ENCODE data around the gene FAM13A. TPM values are rescaled to one million over a fixed set of nuclear protein-coding genes. Genes with fewer than 3 reads are reported as not detected.

FAM13A gene
- total and polyA plus RNA-seq, 2 donors (not counting 3 experiments of a cell fraction or from before 2014, with no cell fraction given), result 3.3 to 10.5 TPM

DNA sequence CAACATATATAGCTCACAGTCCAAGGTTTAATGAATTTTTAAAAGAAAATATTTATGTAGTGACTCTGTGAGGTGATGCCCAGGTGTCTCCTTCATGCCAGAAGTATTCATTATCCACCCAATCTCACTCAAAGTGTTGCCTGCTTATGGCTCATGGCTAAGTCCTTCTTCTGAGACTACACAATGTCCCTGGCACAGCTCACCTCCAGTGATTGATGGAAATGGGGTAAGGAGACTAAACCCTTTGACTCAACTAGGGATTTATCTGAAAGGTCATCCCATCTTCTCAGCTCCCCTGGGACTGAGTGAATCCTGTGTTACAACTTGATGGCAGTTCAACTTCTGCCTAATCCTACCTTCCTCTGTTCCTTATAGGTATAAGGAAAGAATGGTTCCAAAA lies 74.2 kb downstream of the FAM13A start:
- FAIRE-seq (no peak), DNase-seq (ENCODE audit: low read depth, low spot score) (no peak)
- POLR2A ChIA-PET, result no interaction called here
- Histone ChIP-seq H3K4me3 (replicated peaks in 1 of 3; ENCODE audit: insufficient read depth in 1 of 3, low read depth in 1 of 3, low read length in 3 of 3) (no peak overlapping the region), H3K9me1 (replicated peaks; ENCODE audit: control insufficient read depth, extremely low read depth, insufficient read depth, low read length) (no peaks in the 10 kb centered on the region), H3K4me1 (ENCODE audit: control insufficient read depth, extremely low read depth, insufficient read depth, low read length) (no peaks in the 10 kb centered on the region), H3K9ac (replicated peaks; ENCODE audit: extremely low read depth, insufficient read depth, low read length) (no peak overlapping the region), H3K36me3 (ENCODE audit: control insufficient read depth in 2 of 2, extremely low read depth in 1 of 2, insufficient read depth in 2 of 2, low read length in 2 of 2) (no peaks in the 10 kb centered on the region), H3K27me3 (ENCODE audit: control insufficient read depth in 2 of 2, insufficient read depth in 2 of 2, low read length in 2 of 2) (no peaks in the 10 kb centered on the region), H3K27ac (ENCODE audit: insufficient read depth, low read depth, low read length) (no peak overlapping the region), H3K9me3 (replicated peaks; ENCODE audit: control insufficient read depth, insufficient read depth, low read length) (no peaks in the 10 kb centered on the region), H4K20me1 (replicated peaks; ENCODE audit: control insufficient read depth, extremely low read depth, insufficient read depth, low read length) (no peaks in the 10 kb centered on the region), H2AFZ (ENCODE audit: low read depth, low read length) (no peak overlapping the region), H3K79me2 (ENCODE audit: control insufficient read depth, insufficient read depth, low read length) (no peaks in the 10 kb centered on the region), H3K4me2 (ENCODE audit: insufficient read depth, low read length) (no peak overlapping the region)
- CTCF ChIA-PET, result interaction anchor here (1.8 kb wide), 1 partner anchor 40 kb away, joined by 5 read pairs; no protein-coding TSS in a partner anchor
- TF ChIP-seq POLR2A (IDR thresholded peaks at IDR 0.05; ENCODE audit: low read depth, low read length) (no peak), EZH2 (IDR thresholded peaks at IDR 0.05; ENCODE audit: borderline replicate concordance, low read depth, low read length, severe bottlenecking) (no peak), MAX (IDR thresholded peaks at IDR 0.05; ENCODE audit: insufficient read depth, insufficient read length) (no peak), POLR2AphosphoS5 (IDR thresholded peaks at IDR 0.05; ENCODE audit: insufficient read depth, low read depth, low read length) (no peak), FOS (IDR thresholded peaks at IDR 0.05; ENCODE audit: borderline replicate concordance, insufficient read depth, low read length) (no peak), MYC (IDR thresholded peaks at IDR 0.05; ENCODE audit: low read depth, low read length) (no peak), GATA2 (IDR thresholded peaks at IDR 0.05; ENCODE audit: insufficient read depth, insufficient read length, low read depth, low read length) (no peak), JUN (IDR thresholded peaks at IDR 0.05; ENCODE audit: borderline replicate concordance, insufficient read depth, insufficient read length, low read depth) (no peak)
- TF ChIP-seq, protein P1, sequence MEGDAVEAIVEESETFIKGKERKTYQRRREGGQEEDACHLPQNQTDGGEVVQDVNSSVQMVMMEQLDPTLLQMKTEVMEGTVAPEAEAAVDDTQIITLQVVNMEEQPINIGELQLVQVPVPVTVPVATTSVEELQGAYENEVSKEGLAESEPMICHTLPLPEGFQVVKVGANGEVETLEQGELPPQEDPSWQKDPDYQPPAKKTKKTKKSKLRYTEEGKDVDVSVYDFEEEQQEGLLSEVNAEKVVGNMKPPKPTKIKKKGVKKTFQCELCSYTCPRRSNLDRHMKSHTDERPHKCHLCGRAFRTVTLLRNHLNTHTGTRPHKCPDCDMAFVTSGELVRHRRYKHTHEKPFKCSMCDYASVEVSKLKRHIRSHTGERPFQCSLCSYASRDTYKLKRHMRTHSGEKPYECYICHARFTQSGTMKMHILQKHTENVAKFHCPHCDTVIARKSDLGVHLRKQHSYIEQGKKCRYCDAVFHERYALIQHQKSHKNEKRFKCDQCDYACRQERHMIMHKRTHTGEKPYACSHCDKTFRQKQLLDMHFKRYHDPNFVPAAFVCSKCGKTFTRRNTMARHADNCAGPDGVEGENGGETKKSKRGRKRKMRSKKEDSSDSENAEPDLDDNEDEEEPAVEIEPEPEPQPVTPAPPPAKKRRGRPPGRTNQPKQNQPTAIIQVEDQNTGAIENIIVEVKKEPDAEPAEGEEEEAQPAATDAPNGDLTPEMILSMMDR (IDR thresholded peaks at IDR 0.05; ENCODE audit: extremely low read depth in 1 of 2, insufficient read depth in 1 of 2, low read depth in 1 of 2, low read length in 2 of 2), result no peak
- BruUV-seq (replicated peaks), result no TSS peak
- intact Hi-C loops (cut with micrococcal nuclease) (no loop called here), dilution Hi-C loops (cut with MboI; ENCODE audit: extremely low pct_ligation_motif_present, low sequenced_read_pairs) (no loop called here)
